ENCODE results near the gene MARF1. TPM values are rescaled to one million over a fixed set of nuclear protein-coding genes. Genes with fewer than 3 reads are reported as not detected.
A peak's percentile ranks its signal among the peaks of the same experiment; 100 is the strongest.

Gene MARF1
- total and polyA plus RNA-seq, 11 donors = 11.4 to 61.3 (median 42.0) TPM

GRCh38 chr16:15635926-15636325, 7.0 kb downstream of the MARF1 start:
- Histone ChIP-seq H3K27ac (peak overlapping the region in 1 of 12 donors; percentile 61), H3K9me3 (no peaks in the 10 kb centered on the region), H3K27me3 (no peaks in the 10 kb centered on the region), H3K4me1 (peaks cover 0 to 34% (median 4%) of the 10 kb centered on the region in 12 donors), H3K36me3 (peaks cover 3 to 89% (median 85%) of the 10 kb centered on the region in 9 donors), H3K4me3 (no peak overlapping the region)
- no peak for DNase-seq
- TF ChIP-seq CTCF (IDR thresholded peaks at IDR 0.05) = no peak
- no peak for TF ChIP-seq POLR2A (IDR thresholded peaks at IDR 0.05)
- no peak for ATAC-seq
- WGBS, 4 donors = 94 to 98% (median 95%) methylated on average over 8 to 9 of the region's 9 CpGs
- intact Hi-C loops (cut with DNase I) = loop anchor here in 1 of 10 donors (5.0 kb wide), 1 partner anchor 56 kb away; no protein-coding TSS in a partner anchor

GRCh38 chr16:15631730-15632409, 11.1 kb downstream of the MARF1 start:
- intact Hi-C loops (cut with DNase I) = no loop called here
- no peak overlapping the region for H3K27ac ChIP-seq
- WGBS, 4 donors = 97 to 100% (median 98%) methylated on average over 2 of the region's 2 CpGs
- TF ChIP-seq POLR2A (IDR thresholded peaks at IDR 0.05) (no peak), CTCF (IDR thresholded peaks at IDR 0.05) (no peak)
- peaks cover 3 to 100% (median 90%) of the 10 kb centered on the region in 9 donors for H3K36me3 ChIP-seq
- peaks cover 0 to 9% (median 0%) of the 10 kb centered on the region in 12 donors for H3K4me1 ChIP-seq
- H3K9me3 ChIP-seq = no peaks in the 10 kb centered on the region
- no peak overlapping the region for H3K4me3 ChIP-seq
- no peaks in the 10 kb centered on the region for H3K27me3 ChIP-seq
- DNase-seq = no peak
- no peak for ATAC-seq

GRCh38 chr16:15621889-15622288, 21.1 kb downstream of the MARF1 start:
- 49 to 78% (median 66%) methylated on average over 8 of the region's 8 CpGs for WGBS, 4 donors
- ATAC-seq = peak; percentile 66 to 78 (median 72)
- Histone ChIP-seq H3K4me1 (peaks cover 0 to 21% (median 13%) of the 10 kb centered on the region in 12 donors), H3K4me3 (peak overlapping the region in 1 of 12 donors; percentile 2), H3K27ac (peak overlapping the region in 11 of 12 donors; percentile 2 to 80 (median 58)), H3K36me3 (peaks cover 0 to 99% (median 80%) of the 10 kb centered on the region in 9 donors), H3K27me3 (no peaks in the 10 kb centered on the region), H3K9me3 (no peaks in the 10 kb centered on the region)
- TF ChIP-seq CTCF (IDR thresholded peaks at IDR 0.05) (no peak), POLR2A (IDR thresholded peaks at IDR 0.05) (no peak)
- intact Hi-C loops (cut with DNase I) = loop anchor here in 1 of 10 donors (2.0 kb wide), 1 partner anchor 21 kb away; the partner anchor contains the start of gene MARF1
- no peak for DNase-seq

GRCh38 chr16:15621456-15621855, 21.5 kb downstream of the MARF1 start:
- Histone ChIP-seq H3K36me3 (peaks cover 0 to 100% (median 84%) of the 10 kb centered on the region in 9 donors), H3K4me3 (peak overlapping the region in 1 of 12 donors; percentile 2), H3K4me1 (peaks cover 0 to 21% (median 13%) of the 10 kb centered on the region in 12 donors), H3K27me3 (no peaks in the 10 kb centered on the region), H3K27ac (peak overlapping the region in 11 of 12 donors; percentile 2 to 80 (median 58)), H3K9me3 (no peaks in the 10 kb centered on the region)
- 34 to 48% (median 38%) methylated on average over 4 of the region's 4 CpGs for WGBS, 4 donors
- ATAC-seq = peak; percentile 24 to 74 (median 56)
- intact Hi-C loops (cut with DNase I) = loop anchor here in 1 of 10 donors (2.0 kb wide), 1 partner anchor 21 kb away; the partner anchor contains the start of gene MARF1
- DNase-seq = peak in 2 of 5 donors; percentile 40 to 45
- TF ChIP-seq POLR2A (IDR thresholded peaks at IDR 0.05) (no peak), CTCF (IDR thresholded peaks at IDR 0.05) (no peak)
